ENCODE data around the gene PAX6. TPM values are rescaled to one million over a fixed set of nuclear protein-coding genes. Genes with fewer than 3 reads are reported as not detected.

PAX6 gene
- total RNA-seq, 6 experiments from 2014 or later, result 1.3 to 1.5 (median 1.4) TPM; not detected in 2

DNA sequence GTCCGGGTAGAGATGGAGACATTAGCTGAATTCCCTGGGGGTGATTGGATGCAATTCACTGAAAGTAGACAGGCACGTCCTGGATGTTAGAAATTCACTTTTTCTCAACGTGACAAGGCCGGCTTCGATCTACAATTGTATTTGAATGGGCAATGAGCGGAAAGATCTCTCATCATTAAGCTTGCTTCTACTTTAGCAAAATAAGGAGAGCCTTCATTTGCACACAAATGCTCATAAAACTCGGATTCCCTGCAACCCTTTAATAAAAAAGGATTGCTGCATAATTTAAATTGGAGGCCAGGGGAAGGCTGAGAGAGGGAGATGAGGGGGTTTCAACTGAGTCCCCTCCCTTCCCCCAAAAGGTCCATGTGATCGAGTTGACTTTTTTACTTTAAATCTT is 10.6 kb upstream of the PAX6 start:
- Mint-ChIP-seq H3K4me3 (no peak overlapping the region), H3K27ac (no peak overlapping the region), H3K36me3 (ENCODE audit: low read depth) (no peaks in the 10 kb centered on the region), H3K4me1 (ENCODE audit: low read depth) (peaks cover 6% of the 10 kb centered on the region; the same call in 1 of the 2 replicates), H3K9me3 (no peaks in the 10 kb centered on the region), H3K27me3 (ENCODE audit: insufficient read depth) (peaks cover 79% of the 10 kb centered on the region)
- TF ChIP-seq CTCF (IDR thresholded peaks at IDR 0.05), result no peak
- DNase-seq, result no peak

DNA sequence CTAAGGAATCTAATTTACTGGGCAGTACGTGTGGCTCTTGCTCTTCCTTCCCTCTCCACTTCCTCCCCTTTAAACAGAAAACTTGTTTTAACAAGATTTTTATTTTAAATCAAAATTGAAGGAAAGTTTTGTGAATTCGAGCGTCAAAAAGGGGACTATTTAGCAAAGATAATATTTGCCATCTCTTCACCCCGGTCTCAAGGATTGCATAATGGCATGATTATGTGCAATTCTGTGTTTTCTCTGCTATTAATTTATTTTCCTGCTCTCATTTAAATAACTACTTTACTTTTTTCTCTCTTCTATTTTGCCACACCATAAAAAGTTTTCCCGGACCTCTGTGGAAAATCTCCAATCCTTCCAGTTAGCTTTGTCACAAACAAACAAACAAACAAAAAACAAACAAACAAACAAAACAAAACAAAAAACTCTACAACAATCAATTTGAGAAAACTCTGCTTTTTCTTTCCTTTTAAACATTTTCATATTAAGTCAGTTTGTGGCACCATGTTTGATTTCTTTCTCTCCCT is 10.2 kb upstream of the PAX6 start:
- H3K4me3 Mint-ChIP-seq, result no peak overlapping the region
- no peaks in the 10 kb centered on the region for H3K36me3 Mint-ChIP-seq (ENCODE audit: low read depth)
- peaks cover 3% of the 10 kb centered on the region for H3K4me1 Mint-ChIP-seq (ENCODE audit: low read depth)
- peaks cover 77% of the 10 kb centered on the region for H3K27me3 Mint-ChIP-seq (ENCODE audit: insufficient read depth)
- no peaks in the 10 kb centered on the region for H3K9me3 Mint-ChIP-seq
- TF ChIP-seq CTCF (IDR thresholded peaks at IDR 0.05), result no peak
- DNase-seq, result no peak
- no peak overlapping the region for H3K27ac Mint-ChIP-seq

GRCh38 chr11:31820438-31820818 is 9.3 kb upstream of the PAX6 start:
- no peak overlapping the region for H3K27ac Mint-ChIP-seq
- peaks cover 77% of the 10 kb centered on the region for H3K27me3 Mint-ChIP-seq (ENCODE audit: insufficient read depth)
- TF ChIP-seq CTCF (IDR thresholded peaks at IDR 0.05), result no peak
- peaks cover 11% of the 10 kb centered on the region for H3K4me1 Mint-ChIP-seq (ENCODE audit: low read depth)
- no peaks in the 10 kb centered on the region for H3K36me3 Mint-ChIP-seq (ENCODE audit: low read depth)
- H3K9me3 Mint-ChIP-seq, result no peaks in the 10 kb centered on the region
- DNase-seq, result no peak
- H3K4me3 Mint-ChIP-seq, result no peak overlapping the region

DNA sequence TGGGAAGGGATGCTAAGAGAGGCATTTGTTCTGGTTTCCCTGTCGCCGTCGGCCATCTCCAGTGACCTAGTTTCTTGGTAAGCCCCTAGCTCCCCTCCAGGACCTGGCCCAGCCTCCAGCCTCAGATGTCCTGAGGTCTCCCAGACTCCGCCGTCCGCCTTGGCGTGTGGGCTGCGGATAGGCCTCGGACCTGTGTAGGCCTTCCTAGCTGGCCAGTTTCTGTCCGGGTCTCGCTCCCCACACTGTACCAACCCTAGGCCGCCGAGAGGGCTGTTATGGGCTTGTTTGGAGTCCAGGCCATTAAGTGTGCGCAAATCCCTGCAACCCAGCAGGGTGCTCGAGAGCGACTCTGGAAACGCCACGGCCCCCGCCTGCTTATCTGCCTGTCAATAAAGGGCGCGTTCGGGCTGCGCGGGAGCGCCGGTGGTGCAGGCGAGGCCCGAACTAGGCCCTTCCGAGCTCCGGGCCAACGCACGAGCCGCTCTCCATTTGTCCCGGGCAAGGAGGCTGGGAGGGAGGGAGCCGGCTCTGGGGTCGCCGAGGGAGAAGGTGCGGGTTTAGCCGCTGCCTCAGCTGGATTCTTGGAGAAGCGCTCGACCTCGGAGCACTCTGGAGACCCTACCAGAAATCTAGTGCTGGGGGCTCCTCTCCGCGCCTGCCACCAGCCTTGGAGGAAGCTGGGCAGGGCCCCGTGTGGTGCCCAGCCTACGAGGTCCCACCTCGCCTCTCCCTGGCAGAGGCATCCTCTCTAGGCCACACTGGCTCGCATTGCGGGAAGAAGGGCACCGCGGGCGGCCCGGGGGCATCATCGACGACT is 8.7 kb upstream of the PAX6 start:
- Mint-ChIP-seq H3K27ac (no peak overlapping the region), H3K9me3 (no peaks in the 10 kb centered on the region), H3K27me3 (ENCODE audit: insufficient read depth) (peaks cover 73% of the 10 kb centered on the region), H3K36me3 (ENCODE audit: low read depth) (no peaks in the 10 kb centered on the region), H3K4me3 (no peak overlapping the region), H3K4me1 (ENCODE audit: low read depth) (peaks cover 17% of the 10 kb centered on the region)
- no peak for TF ChIP-seq CTCF (IDR thresholded peaks at IDR 0.05)
- no peak for DNase-seq

DNA sequence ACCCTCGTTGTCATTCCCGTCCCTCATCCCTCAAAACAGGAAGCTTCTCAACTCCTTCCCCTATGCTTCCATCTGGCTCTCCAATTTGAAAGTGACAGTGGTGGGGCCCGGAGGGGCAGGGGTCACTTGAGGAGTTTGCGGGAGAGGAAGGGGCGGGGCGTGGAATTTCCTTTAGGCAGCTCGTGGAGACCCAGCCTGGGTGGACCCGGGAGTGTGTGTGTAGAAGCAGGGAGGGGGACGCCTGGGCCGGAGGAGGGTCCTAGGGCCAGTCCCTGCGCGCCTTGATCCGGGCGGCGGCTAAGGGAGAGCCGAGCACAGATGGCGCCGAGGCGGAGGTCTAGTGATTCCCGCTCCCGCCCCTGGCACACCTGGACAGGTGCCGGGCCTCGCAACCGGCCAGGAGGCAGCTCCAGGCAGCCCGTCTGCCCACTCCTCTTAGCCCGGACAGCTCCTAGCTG is 7.8 kb upstream of the PAX6 start:
- Mint-ChIP-seq H3K27me3 (ENCODE audit: insufficient read depth) (peaks cover 71% of the 10 kb centered on the region), H3K27ac (no peak overlapping the region), H3K4me3 (no peak overlapping the region), H3K36me3 (ENCODE audit: low read depth) (no peaks in the 10 kb centered on the region), H3K9me3 (no peaks in the 10 kb centered on the region), H3K4me1 (ENCODE audit: low read depth) (peaks cover 23% of the 10 kb centered on the region)
- no peak for DNase-seq
- TF ChIP-seq CTCF (IDR thresholded peaks at IDR 0.05), result no peak
